ENCODE results near the gene SWSAP1.
A peak's percentile ranks its signal among the peaks of the same experiment; 100 is the strongest.

Gene SWSAP1

DNA sequence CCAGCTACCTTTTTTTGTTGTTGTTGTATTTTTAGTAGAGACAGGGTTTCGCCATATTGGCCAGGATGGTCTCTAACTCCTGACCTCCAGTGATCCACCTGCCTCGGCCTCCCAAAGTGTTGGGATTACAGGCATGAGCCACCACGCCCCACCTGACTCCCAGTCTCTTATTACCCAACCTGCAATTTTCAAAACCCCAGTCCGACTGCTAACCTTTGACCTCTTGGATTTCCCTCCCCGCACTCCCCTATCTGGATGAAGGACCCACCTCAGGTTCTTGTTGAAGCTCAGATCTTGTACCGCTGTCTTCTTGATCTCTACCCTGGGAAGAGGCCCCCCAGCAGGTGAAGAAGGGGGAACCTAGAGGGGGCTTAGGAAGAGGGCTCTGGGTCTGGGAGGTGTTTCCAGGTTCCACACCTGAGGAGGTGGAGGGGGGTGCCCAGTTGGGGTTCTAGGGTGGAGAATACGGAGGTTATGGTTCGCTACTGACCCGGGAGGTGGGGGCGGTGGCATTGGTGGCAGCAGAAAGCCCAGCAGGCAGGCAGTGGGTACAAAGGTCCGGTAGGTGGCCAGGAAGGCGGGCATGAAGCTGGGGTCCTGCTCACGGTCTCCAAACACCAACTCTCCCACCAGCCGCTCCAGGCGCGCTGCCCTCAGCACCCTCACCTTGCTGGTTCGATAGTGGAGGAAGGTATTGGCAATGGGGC lies 42.0 kb downstream of the SWSAP1 start:
- DNase-seq: no peak

DNA sequence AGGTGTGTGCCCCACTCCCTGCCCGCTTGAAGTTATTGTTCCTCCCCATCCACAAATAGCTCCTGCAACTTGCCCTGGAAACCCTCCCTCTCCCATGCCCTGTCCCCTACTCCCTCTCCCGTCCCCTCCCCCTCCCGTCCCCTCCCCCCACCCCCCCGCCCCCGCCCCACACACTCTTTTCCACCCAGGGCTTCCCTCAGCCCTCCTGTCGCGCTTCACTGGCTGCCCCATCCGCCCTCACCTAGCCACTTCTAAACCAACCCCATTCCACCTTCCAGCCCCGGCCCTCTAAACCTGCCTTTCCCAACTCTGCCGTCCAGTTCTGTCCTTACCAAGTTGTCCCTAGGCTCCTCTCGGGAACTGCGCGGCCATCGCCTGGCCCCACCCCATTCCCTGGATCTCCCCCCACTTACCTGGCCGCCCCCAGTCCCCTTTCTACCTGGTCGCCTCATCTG lies 43.7 kb downstream of the SWSAP1 start:
- DNase-seq: no peak

DNA sequence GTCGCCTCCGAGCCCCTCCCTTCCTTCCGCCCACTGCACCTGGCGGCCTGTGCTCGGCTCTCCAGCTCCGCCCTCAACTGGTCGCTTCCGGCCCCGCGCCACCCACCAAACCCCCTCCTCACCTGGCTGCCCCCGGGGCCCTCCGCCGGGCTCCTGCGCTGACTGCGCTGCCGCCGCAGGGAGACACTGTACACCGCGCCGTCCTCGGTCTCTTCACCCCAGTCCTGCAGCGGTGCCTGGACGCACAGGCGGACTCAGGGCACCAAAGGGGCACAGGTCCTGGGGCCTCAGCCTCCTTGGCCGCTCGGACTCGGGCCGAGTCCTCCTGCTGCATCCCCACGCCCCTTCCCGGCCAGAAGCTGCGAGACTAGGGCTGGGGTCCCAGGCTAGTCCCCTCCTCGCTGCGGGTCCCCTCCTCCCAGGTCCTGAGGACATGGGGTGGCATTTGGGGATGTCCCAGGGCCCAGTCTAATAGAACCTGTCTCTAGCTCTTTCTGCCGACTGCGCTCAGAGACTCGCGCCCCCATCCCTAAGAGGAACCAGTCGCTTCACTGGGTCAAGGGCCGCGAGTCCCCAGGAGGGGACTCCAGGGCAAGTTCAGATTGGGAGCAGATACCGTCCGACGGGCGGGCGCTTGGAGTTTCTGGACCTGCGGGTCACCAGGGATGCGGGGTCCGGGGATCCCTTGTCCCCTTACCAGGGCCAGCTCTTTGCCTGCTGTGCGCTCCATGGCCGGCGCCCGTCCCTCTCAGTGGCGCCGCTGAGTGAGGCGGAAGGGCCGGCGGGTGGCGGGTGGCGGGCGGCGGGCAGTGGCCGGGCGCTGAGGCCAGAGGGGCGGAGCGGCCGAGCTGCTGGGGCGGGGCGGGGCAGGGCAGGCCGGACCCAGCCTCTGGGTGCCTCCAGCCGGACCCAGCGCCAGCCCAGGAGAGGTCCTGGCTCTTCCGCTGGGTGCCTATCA lies 44.4 kb downstream of the SWSAP1 start, which contains the start of gene RGL3:
RGL3 (minus strand) TSS at position 766 of the 958 bp plus-strand sequence; CDS start at position 730, 36 bp downstream.
- DNase-seq: peak; percentile 22 to 32

DNA sequence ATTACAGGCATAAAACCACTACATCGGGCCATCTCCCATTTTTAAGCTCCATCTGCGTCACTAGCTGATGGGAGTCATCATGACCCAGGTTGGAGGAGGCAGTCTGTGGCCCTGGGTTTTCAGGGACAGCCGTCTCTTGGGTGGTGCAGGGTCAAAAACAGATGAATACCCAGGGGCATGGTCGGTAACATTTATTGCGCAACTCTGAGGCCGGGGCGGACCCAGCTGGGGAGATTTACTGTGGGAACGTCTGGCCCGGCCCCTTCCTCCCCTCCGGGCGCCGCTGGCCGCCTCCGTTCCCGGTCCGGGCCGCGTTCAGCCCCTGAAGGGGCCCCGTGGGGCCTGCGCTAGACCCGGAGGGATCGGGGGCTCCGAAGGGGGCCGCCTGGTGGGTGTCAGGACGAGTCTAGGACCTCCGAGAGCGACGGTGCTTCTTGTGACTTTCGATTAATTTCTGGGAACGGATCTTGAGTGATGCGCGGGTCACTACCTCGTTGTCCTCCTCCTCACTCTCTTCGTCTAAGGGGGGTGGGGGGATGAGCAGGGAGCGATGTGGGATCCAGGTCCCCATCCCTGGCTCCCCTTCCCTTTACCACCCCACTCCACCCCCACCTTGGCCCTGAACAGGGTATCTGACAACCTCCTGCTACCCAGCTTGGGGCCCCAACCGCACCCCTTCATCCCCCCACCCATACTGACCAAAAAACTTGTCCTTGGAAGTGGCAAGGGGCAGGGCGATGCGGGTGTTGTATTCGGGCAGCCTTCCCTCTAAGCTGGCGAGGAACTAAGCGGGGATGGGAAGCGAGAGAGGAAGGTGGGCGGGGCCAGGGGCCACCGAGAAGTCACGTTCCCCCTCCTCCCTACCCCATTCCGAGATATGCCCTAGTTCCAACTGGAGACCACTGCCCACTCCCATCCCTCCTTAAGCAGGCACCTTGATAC lies 46.2 kb downstream of the SWSAP1 start:
- DNase-seq: no peak

DNA sequence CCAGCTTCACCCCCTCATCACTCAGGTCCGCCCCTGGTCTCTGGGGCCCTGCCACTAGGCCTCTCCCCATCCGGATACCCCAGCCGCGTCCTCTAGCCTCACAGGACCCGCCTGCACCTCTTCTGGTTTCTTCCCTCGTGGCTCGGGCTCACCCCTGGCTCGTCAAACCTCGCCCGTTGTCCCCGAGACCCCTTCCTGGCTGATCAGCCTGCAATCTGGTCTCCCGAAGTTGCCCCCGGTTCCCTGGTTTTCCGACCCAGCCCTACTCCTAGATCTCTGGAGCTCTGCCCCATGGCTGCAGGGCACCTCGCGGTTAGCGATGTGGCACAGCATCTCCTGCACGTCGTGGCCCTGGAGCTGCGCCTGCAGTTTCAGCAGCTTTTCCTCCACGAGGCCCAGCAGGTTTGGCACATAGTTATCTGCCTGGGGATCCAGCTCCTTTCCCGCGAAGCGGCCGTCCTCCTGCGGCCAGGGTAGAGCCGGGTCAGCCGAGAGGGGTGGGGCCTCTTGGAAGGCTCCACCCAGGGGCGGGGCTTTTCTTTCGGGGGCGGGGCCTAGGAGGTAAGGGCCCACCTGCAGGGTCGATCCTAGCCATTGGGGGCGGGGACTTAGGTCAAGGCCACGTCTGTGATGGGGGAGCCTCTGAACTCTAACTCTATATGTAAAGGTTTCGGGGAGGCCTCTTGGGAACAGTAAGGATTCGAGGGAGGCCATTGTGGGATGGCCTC lies 47.1 kb downstream of the SWSAP1 start:
- DNase-seq: no peak

DNA sequence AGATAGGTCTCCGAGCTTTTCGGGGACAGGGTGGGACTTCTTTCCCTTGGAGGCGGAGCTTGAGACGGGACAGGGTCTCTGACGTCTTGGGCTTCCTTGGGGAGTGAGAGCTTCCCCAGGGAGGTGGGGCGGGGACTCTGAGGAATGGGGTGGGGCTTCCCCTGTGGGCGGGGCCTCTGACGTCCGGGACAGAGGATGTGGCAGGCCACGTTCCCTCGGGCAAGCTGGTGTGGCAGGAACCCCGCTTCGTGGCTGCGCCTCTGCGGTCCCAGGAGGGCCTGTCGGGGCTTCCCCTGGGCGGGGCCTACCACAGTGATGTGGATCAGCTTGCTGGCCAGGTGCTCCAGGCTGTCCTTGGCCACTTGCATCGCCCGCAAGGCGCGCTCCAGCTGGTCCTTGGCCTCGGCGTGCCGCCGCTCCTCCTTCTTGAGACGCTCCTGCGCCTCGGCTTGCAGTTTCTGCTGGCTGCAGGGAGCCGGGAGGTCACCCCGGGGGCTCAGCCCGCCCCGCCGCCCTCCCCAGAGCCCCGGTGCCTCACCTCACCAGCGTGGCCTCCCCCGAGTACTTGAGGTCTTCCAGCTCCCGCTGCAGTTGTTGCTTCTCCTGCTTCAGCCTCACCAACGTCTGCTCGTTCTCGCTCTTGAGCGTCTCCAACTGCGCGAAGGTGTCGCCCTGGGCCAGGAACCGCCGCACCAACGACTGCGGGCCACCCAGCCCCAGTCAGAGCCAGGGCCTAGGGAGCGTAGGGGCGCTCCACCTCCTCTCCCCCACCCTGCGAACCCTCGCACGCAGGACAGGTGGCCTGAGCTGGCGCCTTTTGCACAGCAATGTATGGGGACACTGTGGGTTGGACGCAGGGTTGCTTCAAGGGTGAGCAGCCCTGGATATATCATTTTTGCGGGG lies 47.9 kb downstream of the SWSAP1 start:
- peak; percentile 56 for DNase-seq

DNA sequence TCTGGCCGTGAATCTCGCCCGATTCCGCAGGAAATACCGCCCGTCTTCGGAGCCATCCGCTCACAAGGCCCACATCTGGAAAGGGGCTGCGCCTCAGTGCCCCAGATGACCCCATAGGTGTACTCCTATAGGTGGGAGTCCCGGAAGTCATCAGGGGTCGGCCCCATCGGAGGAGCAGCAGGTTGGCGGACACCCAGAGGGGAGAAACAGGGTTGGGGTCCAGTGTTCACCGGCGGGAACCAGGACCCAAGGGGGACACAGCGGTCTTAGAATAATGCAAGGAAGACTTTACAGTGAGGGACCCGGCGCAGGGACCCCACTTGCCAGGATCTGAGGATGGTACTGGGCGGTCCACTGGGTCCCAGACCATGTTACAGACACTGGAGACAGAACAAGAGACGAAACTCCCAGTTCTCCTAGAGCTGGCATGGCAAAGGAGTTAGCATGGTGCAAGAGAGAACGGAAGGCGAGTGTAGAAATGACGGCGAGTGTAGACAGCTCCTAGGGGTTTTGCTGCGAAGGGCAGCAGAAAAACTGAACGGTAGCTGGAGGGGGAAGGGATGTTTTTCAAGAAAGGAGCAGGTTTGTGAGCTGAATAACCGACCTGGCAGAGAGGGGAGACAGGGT lies 48.8 kb downstream of the SWSAP1 start:
- no peak for DNase-seq

DNA sequence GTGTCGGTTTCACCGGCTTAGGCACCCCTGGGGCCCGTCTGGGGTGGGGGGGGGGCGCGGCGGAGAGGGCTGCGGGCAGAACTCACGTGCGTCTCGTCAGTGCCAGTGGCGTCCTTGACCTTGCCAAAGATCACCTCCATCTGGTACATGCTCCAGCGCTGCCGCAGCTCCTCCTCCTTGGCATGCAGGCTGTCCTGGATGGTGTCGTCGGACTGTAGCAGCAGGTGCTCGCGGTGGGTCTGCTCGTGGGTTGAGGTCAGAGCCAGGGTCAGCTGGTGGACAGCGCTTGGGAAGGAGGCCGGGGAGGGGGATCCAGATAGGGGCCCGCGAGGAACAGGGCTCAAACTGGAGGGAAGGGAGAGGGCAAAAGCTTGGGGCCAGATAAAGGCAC lies 49.3 kb downstream of the SWSAP1 start:
- no peak for DNase-seq
